Testis (tissue), 2 donors: ENCODE measurements around the gene FOXP4.

Experiments
- POLR2A ChIP-seq: fragments of 450-650 bp; IDR thresholded peaks from one replicate; pipeline ENCODE4 v1.6.1; 2017; ENCODE audit warnings: antibody characterized with exemption, mild to moderate bottlenecking, moderate library complexity
- TF ChIP-seq, protein P1 (sequence below), 3 experiments: fragments of 450-650 bp in 2 of 3; fragments of 200-600 bp in 1 of 3; sonication (generic) in 1 of 3; IDR thresholded peaks; one replicate each; pipeline ENCODE4 v1.5.1; 2016 to 2019; ENCODE audit warnings: antibody characterized with exemption in 3 of 3, mild to moderate bottlenecking in 2 of 3, moderate library complexity in 1 of 3

DNA sequence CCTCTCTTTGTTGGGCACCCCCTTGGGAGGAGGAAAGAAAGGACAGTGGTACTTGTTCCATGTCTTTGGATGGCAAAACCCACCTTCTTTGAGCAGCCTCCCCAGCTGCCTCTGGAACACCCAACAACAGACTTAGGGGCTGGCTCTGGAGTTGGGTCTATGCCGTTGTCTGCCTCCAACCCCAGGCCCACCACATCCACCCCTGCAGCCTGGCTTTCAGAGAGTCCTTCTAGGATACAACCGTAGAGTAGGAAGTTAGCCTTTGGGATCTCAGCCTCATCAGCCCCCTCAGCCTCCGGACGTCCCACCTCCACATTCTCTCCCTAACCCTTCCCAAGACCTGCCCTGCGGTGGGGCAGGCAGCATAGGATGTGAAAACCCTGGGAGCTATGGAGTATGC is 36.4 kb downstream of the FOXP4 start:
- TF ChIP-seq, protein P1, sequence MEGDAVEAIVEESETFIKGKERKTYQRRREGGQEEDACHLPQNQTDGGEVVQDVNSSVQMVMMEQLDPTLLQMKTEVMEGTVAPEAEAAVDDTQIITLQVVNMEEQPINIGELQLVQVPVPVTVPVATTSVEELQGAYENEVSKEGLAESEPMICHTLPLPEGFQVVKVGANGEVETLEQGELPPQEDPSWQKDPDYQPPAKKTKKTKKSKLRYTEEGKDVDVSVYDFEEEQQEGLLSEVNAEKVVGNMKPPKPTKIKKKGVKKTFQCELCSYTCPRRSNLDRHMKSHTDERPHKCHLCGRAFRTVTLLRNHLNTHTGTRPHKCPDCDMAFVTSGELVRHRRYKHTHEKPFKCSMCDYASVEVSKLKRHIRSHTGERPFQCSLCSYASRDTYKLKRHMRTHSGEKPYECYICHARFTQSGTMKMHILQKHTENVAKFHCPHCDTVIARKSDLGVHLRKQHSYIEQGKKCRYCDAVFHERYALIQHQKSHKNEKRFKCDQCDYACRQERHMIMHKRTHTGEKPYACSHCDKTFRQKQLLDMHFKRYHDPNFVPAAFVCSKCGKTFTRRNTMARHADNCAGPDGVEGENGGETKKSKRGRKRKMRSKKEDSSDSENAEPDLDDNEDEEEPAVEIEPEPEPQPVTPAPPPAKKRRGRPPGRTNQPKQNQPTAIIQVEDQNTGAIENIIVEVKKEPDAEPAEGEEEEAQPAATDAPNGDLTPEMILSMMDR (IDR thresholded peaks at IDR 0.05), result no peak
- TF ChIP-seq POLR2A, result no peak
